Esophagus (tissue), 2 donors: ENCODE results near the gene KIF9. TPM values are rescaled to one million over a fixed set of nuclear protein-coding genes. Genes with fewer than 3 reads are reported as not detected.
"Not testable (repeated sequence)": the region's sequence is repeated elsewhere in the genome, so short reads cannot be mapped to it uniquely, and the experiment has no call there.

Source experiments
- H3K27ac ChIP-seq, 2 donors: one replicate each; pipeline ENCODE4 v1.5.1; 2013; ENCODE audit warnings: low read depth in 2 of 2, mild to moderate bottlenecking in 2 of 2, inconsistent platforms in 1 of 2, low read length in 1 of 2, moderate library complexity in 1 of 2
- H3K27me3 ChIP-seq, 2 donors: one replicate each; pipeline ENCODE4 v1.6.1; 2013; ENCODE audit warnings: low read length in 2 of 2, control low read depth in 1 of 2, mild to moderate bottlenecking in 1 of 2; ENCODE audit not compliant: insufficient read depth in 2 of 2, control insufficient read depth in 1 of 2
- H3K36me3 ChIP-seq, 2 donors: one replicate each; pipeline ENCODE4 v1.6.1; 2013; ENCODE audit warnings: low read length in 1 of 2; ENCODE audit not compliant: control insufficient read depth in 2 of 2, insufficient read depth in 2 of 2
- H3K4me1 ChIP-seq, 2 donors: one replicate each; pipeline ENCODE4 v1.6.1; 2013; ENCODE audit warnings: low read length in 1 of 2; ENCODE audit not compliant: control insufficient read depth in 2 of 2, insufficient read depth in 2 of 2
- H3K4me3 ChIP-seq, 2 donors: one replicate each; pipeline ENCODE4 v1.5.1; 2013; ENCODE audit warnings: low read length in 2 of 2, mild to moderate bottlenecking in 2 of 2, low read depth in 1 of 2, moderate library complexity in 1 of 2
- H3K9me3 ChIP-seq, 2 donors: one replicate each; pipeline ENCODE4 v1.6.1; 2013; ENCODE audit warnings: mild to moderate bottlenecking in 2 of 2, low read depth in 1 of 2, low read length in 1 of 2, moderate library complexity in 1 of 2; ENCODE audit not compliant: control insufficient read depth in 2 of 2, insufficient read depth in 1 of 2
- WGBS, 2 donors: extraction: QIAGEN DNeasy Blood & Tissue Kit; methylation state at CpG; one replicate each; pipeline ENCODE4 v1.1.7; 2013; 5-methylcytosine and 5-hydroxymethylcytosine counted together
- polyA plus RNA-seq, 2 donors: library from polyadenylated mRNA; stranded (reverse); fragments of 200-250 nt; gene quantifications; one replicate each; pipeline ENCODE4 v1.2.3, GENCODE V29; 2013
- donor health status: healthy with polysubstance abuse.
- donor health status: Bipolar disorder and iron deficiency.

The KIF9 gene
- polyA plus RNA-seq, 2 donors, result 3.5 to 6.6 TPM

- H3K27me3 ChIP-seq, result no peaks in the 10 kb centered on the region
- no peaks in the 10 kb centered on the region for H3K4me1 ChIP-seq
- H3K9me3 ChIP-seq, result no peaks in the 10 kb centered on the region
- 82 to 100% methylated on average over 1 of the region's 1 CpG for WGBS, 2 donors
- H3K36me3 ChIP-seq, result no peaks in the 10 kb centered on the region
- no peak overlapping the region for H3K27ac ChIP-seq
- H3K4me3 ChIP-seq, result no peak overlapping the region
Measured at GRCh38 chr3:47313341-47314055, 30.9 kb upstream of the KIF9 start.

GRCh38 chr3:47310391-47310790 is 27.8 kb upstream of the KIF9 start:
- Histone ChIP-seq H3K36me3 (no peaks in the 10 kb centered on the region), H3K27ac (no peak overlapping the region), H3K4me3 (no peak overlapping the region), H3K9me3 (no peaks in the 10 kb centered on the region), H3K27me3 (no peaks in the 10 kb centered on the region), H3K4me1 (no peaks in the 10 kb centered on the region)
- 94% methylated on average over 4 of the region's 4 CpGs for whole genome bisulfite sequencing, 2 donors

- WGBS, 2 donors, result 97% methylated on average over 25 to 27 of the region's 28 CpGs
- not testable (repeated sequence) for H3K4me1 ChIP-seq, H3K36me3 ChIP-seq, H3K27me3 ChIP-seq, H3K4me3 ChIP-seq, H3K9me3 ChIP-seq, H3K27ac ChIP-seq
Measured at GRCh38 chr3:47309231-47309630, 26.6 kb upstream of the KIF9 start.

GRCh38 chr3:47306022-47306421 is 23.4 kb upstream of the KIF9 start:
- H3K27me3 ChIP-seq, result no peaks in the 10 kb centered on the region
- WGBS, 2 donors, result 78 to 84% methylated on average over 2 of the region's 2 CpGs
- H3K4me3 ChIP-seq, result no peak overlapping the region
- no peaks in the 10 kb centered on the region for H3K4me1 ChIP-seq
- H3K27ac ChIP-seq, result no peak overlapping the region
- H3K36me3 ChIP-seq, result no peaks in the 10 kb centered on the region
- H3K9me3 ChIP-seq, result no peaks in the 10 kb centered on the region

- Histone ChIP-seq H3K4me1 (peaks cover 0 to 3% of the 10 kb centered on the region in 2 donors), H3K27me3 (no peaks in the 10 kb centered on the region), H3K27ac (no peak overlapping the region), H3K36me3 (no peaks in the 10 kb centered on the region), H3K4me3 (no peak overlapping the region), H3K9me3 (no peaks in the 10 kb centered on the region)
Measured at GRCh38 chr3:47301456-47301855, 18.9 kb upstream of the KIF9 start.

GRCh38 chr3:47299381-47300318 is 17.1 kb upstream of the KIF9 start:
- H3K4me3 ChIP-seq, result no peak overlapping the region
- H3K27ac ChIP-seq, result no peak overlapping the region
- no peaks in the 10 kb centered on the region for H3K27me3 ChIP-seq
- no peaks in the 10 kb centered on the region for H3K9me3 ChIP-seq
- no peaks in the 10 kb centered on the region for H3K36me3 ChIP-seq
- WGBS, 2 donors, result 90 to 96% methylated on average over 9 of the region's 9 CpGs
- H3K4me1 ChIP-seq, result peaks cover 0 to 3% of the 10 kb centered on the region in 2 donors

GRCh38 chr3:47298439-47298838 is 15.8 kb upstream of the KIF9 start:
- no peaks in the 10 kb centered on the region for H3K9me3 ChIP-seq
- H3K27me3 ChIP-seq, result no peaks in the 10 kb centered on the region
- H3K4me1 ChIP-seq, result peaks cover 0 to 3% of the 10 kb centered on the region in 2 donors
- H3K27ac ChIP-seq, result no peak overlapping the region
- 92% methylated on average over 3 of the region's 3 CpGs for WGBS, 2 donors
- no peak overlapping the region for H3K4me3 ChIP-seq
- no peaks in the 10 kb centered on the region for H3K36me3 ChIP-seq

GRCh38 chr3:47296562-47297302 is 14.1 kb upstream of the KIF9 start:
- Histone ChIP-seq H3K27ac (no peak overlapping the region), H3K36me3 (no peaks in the 10 kb centered on the region), H3K4me3 (no peak overlapping the region), H3K9me3 (no peaks in the 10 kb centered on the region), H3K4me1 (peaks cover 0 to 3% of the 10 kb centered on the region in 2 donors), H3K27me3 (no peaks in the 10 kb centered on the region)
- 81 to 84% methylated on average over 2 of the region's 2 CpGs for WGBS, 2 donors

GRCh38 chr3:47295976-47296375 is 13.4 kb upstream of the KIF9 start:
- no peak overlapping the region for H3K4me3 ChIP-seq
- 92 to 93% methylated on average over 6 of the region's 6 CpGs for WGBS, 2 donors
- no peaks in the 10 kb centered on the region for H3K9me3 ChIP-seq
- no peaks in the 10 kb centered on the region for H3K27me3 ChIP-seq
- peaks cover 0 to 3% of the 10 kb centered on the region in 2 donors for H3K4me1 ChIP-seq
- H3K27ac ChIP-seq, result no peak overlapping the region
- no peaks in the 10 kb centered on the region for H3K36me3 ChIP-seq
